Measurements from ENCODE around the gene CAPN5.
A peak's percentile ranks its signal among the peaks of the same experiment; 100 is the strongest.

The CAPN5 gene

GRCh38 chr11:77154381-77155081, 87.8 kb downstream of the CAPN5 start:
- DNase-seq: peak; percentile 60

GRCh38 chr11:77155082-77155475, 88.3 kb downstream of the CAPN5 start:
- DNase-seq: no peak

- no peak for DNase-seq
Observed at GRCh38 chr11:77155556-77156130, 88.9 kb downstream of the CAPN5 start.

- no peak for DNase-seq
Observed at GRCh38 chr11:77156396-77157195, 89.8 kb downstream of the CAPN5 start.

GRCh38 chr11:77158041-77158695, 91.4 kb downstream of the CAPN5 start:
- DNase-seq: no peak

GRCh38 chr11:77159219-77159936, 92.6 kb downstream of the CAPN5 start:
- no peak for DNase-seq

GRCh38 chr11:77159937-77160495, 93.2 kb downstream of the CAPN5 start:
- DNase-seq: no peak

GRCh38 chr11:77163271-77163670, 96.5 kb downstream of the CAPN5 start:
- no peak for DNase-seq

GRCh38 chr11:77165066-77165465, 98.3 kb downstream of the CAPN5 start:
- no peak for DNase-seq

GRCh38 chr11:77166021-77166420, 99.2 kb downstream of the CAPN5 start:
- no peak for DNase-seq

- no peak for DNase-seq
Observed at GRCh38 chr11:77167111-77167626, 100.4 kb downstream of the CAPN5 start.

GRCh38 chr11:77167791-77168190, 101.0 kb downstream of the CAPN5 start:
- no peak for DNase-seq

- DNase-seq: no peak
Observed at GRCh38 chr11:77170107-77170506, 103.3 kb downstream of the CAPN5 start.

GRCh38 chr11:77171254-77171653, 104.5 kb downstream of the CAPN5 start:
- DNase-seq: no peak

GRCh38 chr11:77171885-77172665, 105.3 kb downstream of the CAPN5 start:
- DNase-seq: no peak

GRCh38 chr11:77172666-77172982, 105.9 kb downstream of the CAPN5 start:
- peak; percentile 53 for DNase-seq

GRCh38 chr11:77173494-77173893, 106.7 kb downstream of the CAPN5 start:
- DNase-seq: no peak

- peak; percentile 94 for DNase-seq
Observed at GRCh38 chr11:77174559-77174958, 107.8 kb downstream of the CAPN5 start.

GRCh38 chr11:77175021-77175842, 108.5 kb downstream of the CAPN5 start:
- no peak for DNase-seq

Data from DMS79 (cell line).